Activated naive CD4-positive, alpha-beta T cell (primary cell): ENCODE results near the gene SUN1.
"Not testable (repeated sequence)": the region's sequence is repeated elsewhere in the genome, so short reads cannot be mapped to it uniquely, and the experiment has no call there.

Source experiments
- DNase-seq, 4 experiments: peaks; one replicate each; lab custom pipeline; 2025; lab: John Stamatoyannopoulos, UW

Gene SUN1

GRCh38 chr7:832167-832967, at the start of gene SUN1:
Gene SUN1, plus strand, starts transcription at chr7:832476. Its CDS starts 49 bp downstream, at chr7:832525.
- peak in 2 of 4 experiments; percentile 27 to 57 for DNase-seq

- DNase-seq = no peak
Observed at GRCh38 chr7:782718-783449, 49.4 kb upstream of the SUN1 start.

GRCh38 chr7:783556-784490, 48.5 kb upstream of the SUN1 start:
- no peak for DNase-seq

- no peak for DNase-seq
Observed at GRCh38 chr7:784971-785370, 47.3 kb upstream of the SUN1 start.

- DNase-seq = no peak
Observed at GRCh38 chr7:785416-785815, 46.9 kb upstream of the SUN1 start.

- peak; percentile 16 to 68 (median 58) for DNase-seq
Observed at GRCh38 chr7:786472-787255, 45.6 kb upstream of the SUN1 start.

- no peak for DNase-seq
Observed at GRCh38 chr7:787332-788240, 44.7 kb upstream of the SUN1 start.

- DNase-seq = no peak
Observed at GRCh38 chr7:791519-791918, 40.8 kb upstream of the SUN1 start.

- no peak for DNase-seq
Observed at GRCh38 chr7:794207-794606, 38.1 kb upstream of the SUN1 start.

GRCh38 chr7:794671-795329, 37.5 kb upstream of the SUN1 start:
- DNase-seq = no peak

- not testable (repeated sequence) for DNase-seq
Observed at GRCh38 chr7:796434-797169, 35.7 kb upstream of the SUN1 start.

GRCh38 chr7:798921-799470, 33.3 kb upstream of the SUN1 start:
- no peak for DNase-seq

GRCh38 chr7:800692-801091, 31.6 kb upstream of the SUN1 start:
- no peak for DNase-seq

- DNase-seq = not testable (repeated sequence)
Observed at GRCh38 chr7:801351-801750, 30.9 kb upstream of the SUN1 start.

- DNase-seq = no peak
Observed at GRCh38 chr7:801940-802381, 30.3 kb upstream of the SUN1 start.

GRCh38 chr7:802500-803242, 29.6 kb upstream of the SUN1 start:
- no peak for DNase-seq

GRCh38 chr7:803243-803635, 29.0 kb upstream of the SUN1 start:
- no peak for DNase-seq

- not testable (repeated sequence) for DNase-seq
Observed at GRCh38 chr7:803796-804195, 28.5 kb upstream of the SUN1 start.
